ENCODE data around the gene CBARP. TPM values are rescaled to one million over a fixed set of nuclear protein-coding genes. Genes with fewer than 3 reads are reported as not detected.

CBARP gene
- total RNA-seq, 1 donor from 2014 or later: 3.5 TPM

DNA sequence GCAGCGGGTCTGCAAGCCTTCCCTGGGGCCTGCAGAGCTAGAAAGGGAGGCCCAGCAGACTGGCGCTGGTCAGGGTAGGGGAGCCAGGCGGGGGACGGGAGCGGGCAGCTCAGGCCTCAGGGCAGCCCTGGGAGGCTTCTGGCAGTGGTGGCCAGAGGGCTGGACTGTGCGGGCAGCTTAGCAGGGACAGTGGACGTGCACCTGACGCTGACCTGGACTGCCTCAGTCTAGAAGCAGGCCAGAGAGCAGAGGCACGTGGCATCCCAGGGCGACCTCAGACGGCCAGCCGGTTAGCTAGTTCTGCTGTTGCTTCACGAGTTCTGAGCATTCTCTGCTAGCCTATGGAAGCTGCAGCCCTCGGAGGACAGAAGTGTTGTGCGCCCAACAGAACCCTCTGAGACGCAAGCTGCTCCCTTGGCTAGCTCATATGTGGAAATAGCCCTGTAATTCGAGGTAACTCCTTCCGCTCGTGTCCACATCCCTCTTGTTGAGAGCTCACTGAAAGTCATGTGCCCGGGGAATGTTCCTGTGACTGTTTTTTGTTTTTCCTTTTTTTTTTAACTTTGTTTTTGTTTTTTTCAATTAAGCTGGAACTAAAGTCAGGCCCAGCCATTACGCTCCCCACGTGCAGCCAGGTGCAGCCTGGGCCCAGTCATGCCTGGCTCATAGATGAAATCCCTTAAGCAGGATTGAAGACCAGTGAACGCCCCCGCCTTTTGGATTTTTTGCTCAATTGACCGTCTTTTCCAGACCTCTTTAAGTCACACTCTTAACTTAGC lies 35.6 kb upstream of the CBARP start:
- DNase-seq (ENCODE audit: low spot score): no peak
- Mint-ChIP-seq H3K27me3 (ENCODE audit: low read depth) (no peaks in the 10 kb centered on the region), H3K4me3 (ENCODE audit: low read depth) (peak overlapping the region; percentile 54), H3K4me1 (ENCODE audit: low read depth) (peaks cover 39% of the 10 kb centered on the region), H3K9me3 (no peaks in the 10 kb centered on the region), H3K27ac (peak overlapping the region; percentile 67), H3K36me3 (ENCODE audit: low read depth) (peaks cover 60% of the 10 kb centered on the region)
- intact Hi-C loops (cut with micrococcal nuclease): loop anchor here (10.0 kb wide), 2 partner anchors 131 to 241 kb away; partner anchors contain the start of genes ADAMTSL5, DAZAP1 and GAMT

GRCh38 chr19:1272423-1273262 lies 34.8 kb upstream of the CBARP start:
- intact Hi-C loops (cut with micrococcal nuclease): loop anchor here (10.0 kb wide), 2 partner anchors 132 to 242 kb away; partner anchors contain the start of genes ADAMTSL5, DAZAP1 and GAMT
- Mint-ChIP-seq H3K4me3 (ENCODE audit: low read depth) (peak overlapping the region; percentile 54), H3K27ac (peak overlapping the region; percentile 67), H3K4me1 (ENCODE audit: low read depth) (peaks cover 43% of the 10 kb centered on the region), H3K27me3 (ENCODE audit: low read depth) (no peaks in the 10 kb centered on the region), H3K36me3 (ENCODE audit: low read depth) (peaks cover 55% of the 10 kb centered on the region), H3K9me3 (no peaks in the 10 kb centered on the region)
- no peak for DNase-seq (ENCODE audit: low spot score)

DNA sequence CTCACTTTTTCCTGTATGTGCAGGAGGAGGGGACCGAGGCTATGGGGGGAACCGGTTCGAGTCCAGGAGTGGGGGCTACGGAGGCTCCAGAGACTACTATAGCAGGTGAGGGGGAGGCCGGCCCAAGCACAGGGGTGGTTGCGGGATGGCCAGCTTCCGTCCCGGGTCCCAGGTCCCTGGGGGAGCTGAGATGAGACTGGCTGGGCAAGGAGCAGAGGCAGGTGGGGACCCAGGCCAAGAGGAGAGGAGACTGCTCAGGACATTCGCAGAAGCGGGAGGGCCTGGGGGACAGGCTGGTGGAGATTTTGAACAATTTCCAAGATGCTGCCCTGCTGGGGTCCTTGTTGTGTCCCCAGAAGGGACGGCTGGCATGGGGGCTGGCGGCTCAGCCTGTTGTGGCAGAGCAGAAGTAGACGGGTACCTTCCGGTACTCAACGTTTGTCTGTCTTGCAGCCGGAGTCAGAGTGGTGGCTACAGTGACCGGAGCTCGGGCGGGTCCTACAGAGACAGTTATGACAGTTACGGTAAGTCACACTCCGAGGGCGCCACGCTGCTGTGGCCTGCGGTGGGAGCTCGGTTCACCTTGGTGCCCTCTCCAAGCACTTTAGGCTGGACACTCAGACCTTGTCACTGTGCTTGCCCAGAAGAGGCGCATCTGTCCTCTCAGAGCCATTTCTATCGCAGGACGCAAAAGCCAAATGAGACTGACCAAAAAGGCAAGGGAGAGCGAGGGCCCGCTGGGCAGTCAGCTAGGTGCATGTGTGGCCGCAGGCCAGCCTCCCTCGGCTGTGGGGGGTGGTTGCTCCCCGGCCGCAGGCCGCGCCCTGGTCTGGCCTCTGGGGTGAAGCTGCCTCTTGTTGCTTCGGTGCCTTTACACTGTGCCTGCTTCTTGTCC lies 34.0 kb upstream of the CBARP start:
- no peaks in the 10 kb centered on the region for H3K9me3 Mint-ChIP-seq
- no peaks in the 10 kb centered on the region for H3K27me3 Mint-ChIP-seq (ENCODE audit: low read depth)
- peak overlapping the region; percentile 93 for H3K4me3 Mint-ChIP-seq (ENCODE audit: low read depth)
- DNase-seq (ENCODE audit: low spot score): no peak
- peaks cover 53% of the 10 kb centered on the region for H3K36me3 Mint-ChIP-seq (ENCODE audit: low read depth)
- H3K27ac Mint-ChIP-seq: peak overlapping the region; percentile 52
- H3K4me1 Mint-ChIP-seq (ENCODE audit: low read depth): peaks cover 44% of the 10 kb centered on the region
- intact Hi-C loops (cut with micrococcal nuclease): loop anchor here (10.0 kb wide), 2 partner anchors 133 to 243 kb away; partner anchors contain the start of genes ADAMTSL5, DAZAP1 and GAMT

DNA sequence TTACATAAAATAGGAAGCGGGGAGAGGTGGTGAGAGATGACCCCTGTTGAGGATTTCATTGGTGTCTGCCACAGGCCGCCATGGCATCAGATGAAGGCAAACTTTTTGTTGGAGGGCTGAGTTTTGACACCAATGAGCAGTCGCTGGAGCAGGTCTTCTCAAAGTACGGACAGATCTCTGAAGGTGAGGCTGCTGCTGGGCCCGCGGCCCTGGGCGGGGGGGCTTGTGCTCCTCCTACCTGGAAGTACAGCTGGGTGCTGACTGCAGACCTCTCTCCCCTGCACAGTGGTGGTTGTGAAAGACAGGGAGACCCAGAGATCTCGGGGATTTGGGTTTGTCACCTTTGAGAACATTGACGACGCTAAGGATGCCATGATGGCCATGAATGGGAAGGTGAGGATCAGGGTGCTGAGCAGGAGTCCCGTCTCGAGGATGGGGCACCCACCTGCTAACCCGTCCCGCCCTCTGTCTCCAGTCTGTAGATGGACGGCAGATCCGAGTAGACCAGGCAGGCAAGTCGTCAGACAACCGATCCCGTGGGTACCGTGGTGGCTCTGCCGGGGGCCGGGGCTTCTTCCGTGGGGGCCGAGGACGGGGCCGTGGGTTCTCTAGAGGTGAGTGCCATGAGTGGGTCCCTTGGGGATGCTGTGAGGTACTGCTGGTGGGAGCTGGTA lies 33.2 kb upstream of the CBARP start:
- Mint-ChIP-seq H3K36me3 (ENCODE audit: low read depth) (peaks cover 49% of the 10 kb centered on the region), H3K27ac (peak overlapping the region; percentile 91), H3K4me1 (ENCODE audit: low read depth) (peaks cover 41% of the 10 kb centered on the region), H3K9me3 (no peaks in the 10 kb centered on the region), H3K27me3 (ENCODE audit: low read depth) (no peaks in the 10 kb centered on the region), H3K4me3 (ENCODE audit: low read depth) (peak overlapping the region; percentile 93)
- intact Hi-C loops (cut with micrococcal nuclease): loop anchor here (10.0 kb wide), 2 partner anchors 134 to 244 kb away; partner anchors contain the start of genes ADAMTSL5, DAZAP1 and GAMT
- DNase-seq (ENCODE audit: low spot score): no peak

DNA sequence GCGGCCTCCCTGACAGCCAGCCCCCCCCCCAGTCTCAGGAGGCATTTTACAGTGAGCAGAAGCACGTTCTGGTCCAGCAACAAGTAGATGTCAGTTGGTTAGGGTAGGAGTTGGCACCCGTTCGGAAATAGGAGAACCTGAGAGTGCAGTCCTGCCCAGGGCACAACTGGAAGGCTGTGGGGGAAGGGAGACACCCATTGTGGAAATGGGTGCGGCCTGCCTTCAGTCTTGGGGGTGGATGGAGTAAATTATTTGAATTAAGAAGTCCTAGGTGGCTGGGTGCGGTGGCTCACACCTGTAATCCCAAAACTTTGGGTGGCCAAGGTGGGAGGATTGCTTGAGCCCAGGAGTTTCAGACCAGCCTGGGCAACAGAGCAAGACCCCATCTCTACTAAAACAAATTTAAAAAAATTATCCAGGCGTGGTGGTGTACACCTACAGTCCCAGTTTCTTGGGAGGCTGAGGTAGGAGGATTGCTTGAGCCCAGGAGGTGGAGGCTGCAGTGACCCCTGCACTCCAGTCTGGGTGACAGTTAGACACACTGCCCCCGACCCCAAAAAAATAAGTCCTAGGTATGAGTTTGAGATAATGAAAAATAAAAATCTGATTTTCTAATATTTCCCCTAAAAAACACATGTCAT lies 32.5 kb upstream of the CBARP start:
- H3K27ac Mint-ChIP-seq: peak overlapping the region; percentile 91
- peaks cover 45% of the 10 kb centered on the region for H3K4me1 Mint-ChIP-seq (ENCODE audit: low read depth)
- intact Hi-C loops (cut with micrococcal nuclease): loop anchor here (10.0 kb wide), 2 partner anchors 134 to 244 kb away; partner anchors contain the start of genes ADAMTSL5, DAZAP1 and GAMT
- peak overlapping the region; percentile 93 for H3K4me3 Mint-ChIP-seq (ENCODE audit: low read depth)
- no peaks in the 10 kb centered on the region for H3K27me3 Mint-ChIP-seq (ENCODE audit: low read depth)
- no peaks in the 10 kb centered on the region for H3K9me3 Mint-ChIP-seq
- peaks cover 48% of the 10 kb centered on the region for H3K36me3 Mint-ChIP-seq (ENCODE audit: low read depth)
- DNase-seq (ENCODE audit: low spot score): no peak

GRCh38 chr19:1269478-1270212 lies 31.8 kb upstream of the CBARP start:
- intact Hi-C loops (cut with micrococcal nuclease): loop anchor here (1.0 to 10.0 kb wide), 5 partner anchors 10 to 245 kb away; partner anchors contain the start of genes ADAMTSL5, DAZAP1 and GAMT
- no peaks in the 10 kb centered on the region for H3K9me3 Mint-ChIP-seq
- H3K4me3 Mint-ChIP-seq (ENCODE audit: low read depth): peak overlapping the region; percentile 93
- H3K4me1 Mint-ChIP-seq (ENCODE audit: low read depth): peaks cover 48% of the 10 kb centered on the region
- peaks cover 44% of the 10 kb centered on the region for H3K36me3 Mint-ChIP-seq (ENCODE audit: low read depth)
- peak; percentile 84 for DNase-seq (ENCODE audit: low spot score)
- H3K27me3 Mint-ChIP-seq (ENCODE audit: low read depth): no peaks in the 10 kb centered on the region
- peak overlapping the region; percentile 91 for H3K27ac Mint-ChIP-seq

GRCh38 chr19:1269065-1269477 lies 31.3 kb upstream of the CBARP start, which contains the start of gene CIRBP:
TSS of gene CIRBP (plus strand) at chr19:1269332. CDS start at chr19:1270934, 1,602 bp downstream.
- no peaks in the 10 kb centered on the region for H3K9me3 Mint-ChIP-seq
- peak within 1 kb of the TSS; percentile 93 for H3K4me3 Mint-ChIP-seq (ENCODE audit: low read depth)
- intact Hi-C loops (cut with micrococcal nuclease): loop anchor here (1.0 kb wide), 3 partner anchors 10 to 25 kb away; no protein-coding TSS in a partner anchor
- no peaks in the 10 kb centered on the region for H3K27me3 Mint-ChIP-seq (ENCODE audit: low read depth)
- H3K27ac Mint-ChIP-seq: peak within 1 kb of the TSS; percentile 91
- H3K36me3 Mint-ChIP-seq (ENCODE audit: low read depth): peaks cover 42% of the 10 kb centered on the region
- peaks cover 47% of the 10 kb centered on the region for H3K4me1 Mint-ChIP-seq (ENCODE audit: low read depth)
- DNase-seq (ENCODE audit: low spot score): peak; percentile 99

GRCh38 chr19:1268226-1269064 lies 30.6 kb upstream of the CBARP start:
- Mint-ChIP-seq H3K4me3 (ENCODE audit: low read depth) (peak overlapping the region; percentile 52), H3K36me3 (ENCODE audit: low read depth) (peaks cover 35% of the 10 kb centered on the region), H3K27me3 (ENCODE audit: low read depth) (no peaks in the 10 kb centered on the region), H3K4me1 (ENCODE audit: low read depth) (peaks cover 41% of the 10 kb centered on the region), H3K27ac (peak overlapping the region; percentile 40), H3K9me3 (no peaks in the 10 kb centered on the region)
- intact Hi-C loops (cut with micrococcal nuclease): loop anchor here (1.0 kb wide), 3 partner anchors 9 to 24 kb away; no protein-coding TSS in a partner anchor
- no peak for DNase-seq (ENCODE audit: low spot score)

DNA sequence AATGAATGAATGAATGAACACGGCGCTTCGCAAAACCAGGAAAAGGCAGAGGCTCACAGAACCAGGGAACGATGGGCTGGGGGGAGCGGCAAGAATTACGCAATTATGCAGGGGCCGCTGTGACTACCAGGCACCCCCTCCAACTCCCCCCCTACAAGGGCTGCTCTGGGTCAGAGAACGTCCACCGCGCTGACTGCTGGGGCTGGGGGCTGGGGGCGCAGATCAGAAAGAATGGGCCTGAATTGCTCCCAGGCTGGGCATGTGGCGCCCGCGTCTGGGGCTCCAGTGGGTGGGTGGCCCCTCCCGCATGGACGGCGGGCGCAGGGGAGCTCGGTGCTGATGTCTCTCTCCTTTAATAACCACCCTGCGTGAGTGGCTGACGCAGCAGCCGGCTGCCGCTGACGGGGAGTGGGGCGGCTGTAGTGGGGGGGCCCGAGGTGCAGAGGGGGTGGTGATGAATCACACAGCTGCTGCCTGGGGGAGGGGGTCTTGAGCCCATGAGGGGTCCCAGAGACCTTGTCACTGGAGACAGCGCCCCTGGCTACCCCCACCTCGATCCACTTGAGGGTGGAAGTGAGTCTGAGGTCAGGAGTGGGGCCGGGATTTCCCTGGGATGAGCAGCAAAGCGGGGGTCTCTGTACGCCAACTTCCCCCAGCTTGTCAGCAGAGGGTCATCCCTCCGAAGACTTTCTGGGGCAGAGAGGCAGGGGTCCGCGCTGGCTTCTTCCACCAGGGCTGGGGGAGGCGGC lies 29.8 kb upstream of the CBARP start:
- Mint-ChIP-seq H3K36me3 (ENCODE audit: low read depth) (peaks cover 29% of the 10 kb centered on the region), H3K4me3 (ENCODE audit: low read depth) (peak overlapping the region; percentile 64), H3K4me1 (ENCODE audit: low read depth) (peaks cover 41% of the 10 kb centered on the region), H3K27me3 (ENCODE audit: low read depth) (no peaks in the 10 kb centered on the region), H3K9me3 (no peaks in the 10 kb centered on the region), H3K27ac (no peak overlapping the region)
- DNase-seq (ENCODE audit: low spot score): no peak
- intact Hi-C loops (cut with micrococcal nuclease): no loop called here

All from activated T-helper 2 cell treated with anti-CD3 and anti-CD28 coated beads, Interferon-gamma antibody, Interleukin-2, Interleukin-4, amounts not matched to agents 10 μg/mL and 5 μg/mL and 100 μg/mL, durations not matched to agents 14 hours and 24 hours and 36 hours (primary cell).